HG03342 (cell line): ENCODE results near the gene NODAL.
"Not testable (repeated sequence)": the region's sequence is repeated elsewhere in the genome, so short reads cannot be mapped to it uniquely, and the experiment has no call there.

ENCODE experiments used
- ATAC-seq: cut with Tn5 transposase; IDR thresholded peaks from one replicate; pipeline ENCODE4 v1.9.1; 2021; ENCODE audit warnings: mild to moderate bottlenecking, moderate library complexity; ENCODE audit not compliant: unreplicated experiment

NODAL gene

GRCh38 chr10:70441161-70441894, at the start of gene NODAL:
NODAL (minus strand) TSS chr10:70441681; CDS start chr10:70441667, 14 bp downstream.
- ATAC-seq = no peak

GRCh38 chr10:70490142-70490541, 48.7 kb upstream of the NODAL start:
- no peak for ATAC-seq

DNA sequence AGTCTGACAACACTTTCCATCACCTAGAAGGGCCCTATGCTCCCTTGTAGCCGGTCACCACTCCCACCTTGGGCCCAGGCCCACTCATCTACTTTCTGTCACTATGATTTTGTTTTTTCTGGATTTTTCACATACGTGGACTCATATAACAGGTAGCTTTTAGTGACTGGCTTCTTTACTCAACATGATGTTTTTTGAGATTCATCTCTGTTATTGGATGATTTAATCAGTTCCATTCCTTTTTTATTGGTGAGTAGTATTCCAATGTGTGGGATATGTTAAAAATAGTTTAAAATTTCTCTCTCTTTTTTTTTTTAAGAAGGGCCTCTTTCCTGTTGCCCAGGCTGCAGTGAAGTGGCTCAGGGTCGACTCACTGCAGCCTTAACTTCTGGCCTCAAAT, 46.3 kb upstream of the NODAL start:
- ATAC-seq = no peak

DNA sequence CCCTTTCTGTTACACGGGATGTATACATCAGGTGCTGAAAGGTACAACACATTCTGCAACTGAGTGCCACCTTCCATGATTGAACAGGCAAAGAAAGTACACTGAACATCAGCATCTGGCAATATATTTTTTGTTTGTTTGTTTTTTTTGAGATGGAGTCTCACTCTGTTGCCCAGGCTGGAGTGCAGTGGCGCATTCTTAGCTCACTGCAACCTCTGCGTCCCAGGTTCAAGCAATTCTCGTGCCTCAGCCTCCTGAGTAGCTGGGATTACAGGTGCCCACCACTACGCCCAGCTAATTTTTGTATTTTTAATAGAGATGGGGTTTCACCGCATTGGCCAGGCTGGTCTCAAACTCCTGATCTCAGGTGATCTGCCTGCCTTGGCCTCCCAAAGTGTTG, 42.4 kb upstream of the NODAL start:
- not testable (repeated sequence) for ATAC-seq

GRCh38 chr10:70482982-70483760, 41.7 kb upstream of the NODAL start:
- ATAC-seq = no peak

DNA sequence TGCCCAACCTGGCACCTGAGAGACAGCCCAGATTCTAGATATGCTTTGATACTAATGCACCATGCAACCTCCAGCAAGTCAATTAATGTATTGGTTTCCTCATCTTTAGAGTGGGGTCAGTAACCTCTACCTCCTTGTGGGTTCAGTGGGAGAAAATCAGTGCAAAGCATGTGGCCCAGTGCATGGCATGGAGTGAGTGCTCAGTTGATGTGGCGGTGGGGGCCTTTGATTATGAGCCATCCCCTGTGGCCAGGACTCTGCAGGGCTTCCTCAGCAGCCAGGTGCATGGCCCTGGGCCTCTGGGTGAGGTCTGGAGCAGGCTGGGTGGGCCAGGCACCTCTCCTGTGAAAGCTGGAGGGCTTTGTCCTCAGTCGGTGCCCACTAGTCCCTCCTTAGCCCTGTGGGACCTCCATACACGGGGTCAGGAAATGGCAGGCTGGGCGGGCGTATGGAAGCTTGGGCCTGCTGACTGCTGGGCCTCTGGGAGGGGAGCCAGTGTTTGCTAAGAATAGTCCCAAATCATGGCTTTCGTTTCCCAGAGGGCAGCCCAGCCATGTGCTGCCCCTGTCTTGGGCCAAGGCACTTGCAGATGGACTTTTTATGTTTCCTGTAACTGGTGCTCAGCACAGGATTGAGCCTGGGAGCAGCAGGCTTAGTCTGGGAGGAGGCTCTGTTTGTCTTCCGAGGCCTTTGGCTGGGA, 40.5 kb upstream of the NODAL start:
- no peak for ATAC-seq

GRCh38 chr10:70481105-70481504, 39.6 kb upstream of the NODAL start:
- ATAC-seq = no peak

- no peak for ATAC-seq
These were observed 38.9 kb upstream of the NODAL start for GRCh38 chr10:70480239-70480861.

DNA sequence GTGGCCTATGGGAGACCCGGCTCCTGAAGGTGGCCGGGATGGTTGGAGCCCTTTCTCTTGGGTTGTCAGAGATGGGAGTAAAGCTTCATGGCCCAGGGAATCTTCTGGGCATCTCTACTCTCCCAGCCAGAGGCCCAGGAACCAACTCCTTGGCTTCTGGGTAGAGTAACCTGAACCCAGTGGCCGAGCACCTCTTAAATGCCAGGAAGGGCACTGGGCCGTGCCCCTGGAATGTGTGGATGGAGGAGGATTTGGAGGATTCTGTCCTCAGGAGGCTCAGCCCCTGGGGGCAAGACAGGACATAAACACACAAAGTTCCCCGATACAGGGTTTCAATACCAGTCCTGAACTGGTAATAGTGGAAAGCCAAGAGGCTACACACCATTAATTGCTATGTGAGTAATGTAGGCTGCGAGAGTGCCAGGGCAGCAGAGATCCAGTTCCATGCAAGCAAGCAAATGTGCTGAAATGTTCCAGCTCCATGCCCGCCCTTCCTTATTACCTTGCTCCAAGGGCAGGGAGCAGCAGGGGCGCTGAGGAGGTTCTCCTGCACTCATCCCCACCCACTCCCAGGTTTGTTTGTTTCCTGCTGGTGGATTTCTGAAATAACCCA, 38.3 kb upstream of the NODAL start:
- ATAC-seq = no peak

DNA sequence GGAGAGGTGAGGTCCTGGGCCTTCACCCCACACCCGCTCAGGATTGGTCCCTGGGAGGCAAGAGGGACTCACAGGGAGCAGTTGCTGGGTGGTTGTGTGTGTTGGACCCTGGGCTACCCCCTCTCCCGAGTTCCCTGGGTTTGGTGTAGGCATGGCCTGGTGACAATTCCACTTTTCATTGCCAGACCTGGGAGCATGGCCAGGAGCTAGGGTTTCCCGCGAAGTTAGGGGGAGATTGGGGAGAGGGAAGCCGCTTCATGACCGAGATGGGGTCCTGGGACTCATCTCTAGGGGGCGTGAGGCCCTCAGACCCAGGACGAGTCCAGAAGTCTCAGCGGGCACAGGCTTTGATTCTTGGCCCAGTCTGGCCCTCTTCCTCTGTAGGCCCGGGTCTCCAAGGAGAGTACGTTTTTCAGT, 37.7 kb upstream of the NODAL start:
- no peak for ATAC-seq

GRCh38 chr10:70478191-70479164, 37.0 kb upstream of the NODAL start, which contains the start of gene PALD1:
PALD1 (plus strand) TSS chr10:70478767; CDS start chr10:70525952, 47,185 bp downstream.
- ATAC-seq = no peak

- ATAC-seq = no peak
These were observed 36.2 kb upstream of the NODAL start for GRCh38 chr10:70477661-70478162.

DNA sequence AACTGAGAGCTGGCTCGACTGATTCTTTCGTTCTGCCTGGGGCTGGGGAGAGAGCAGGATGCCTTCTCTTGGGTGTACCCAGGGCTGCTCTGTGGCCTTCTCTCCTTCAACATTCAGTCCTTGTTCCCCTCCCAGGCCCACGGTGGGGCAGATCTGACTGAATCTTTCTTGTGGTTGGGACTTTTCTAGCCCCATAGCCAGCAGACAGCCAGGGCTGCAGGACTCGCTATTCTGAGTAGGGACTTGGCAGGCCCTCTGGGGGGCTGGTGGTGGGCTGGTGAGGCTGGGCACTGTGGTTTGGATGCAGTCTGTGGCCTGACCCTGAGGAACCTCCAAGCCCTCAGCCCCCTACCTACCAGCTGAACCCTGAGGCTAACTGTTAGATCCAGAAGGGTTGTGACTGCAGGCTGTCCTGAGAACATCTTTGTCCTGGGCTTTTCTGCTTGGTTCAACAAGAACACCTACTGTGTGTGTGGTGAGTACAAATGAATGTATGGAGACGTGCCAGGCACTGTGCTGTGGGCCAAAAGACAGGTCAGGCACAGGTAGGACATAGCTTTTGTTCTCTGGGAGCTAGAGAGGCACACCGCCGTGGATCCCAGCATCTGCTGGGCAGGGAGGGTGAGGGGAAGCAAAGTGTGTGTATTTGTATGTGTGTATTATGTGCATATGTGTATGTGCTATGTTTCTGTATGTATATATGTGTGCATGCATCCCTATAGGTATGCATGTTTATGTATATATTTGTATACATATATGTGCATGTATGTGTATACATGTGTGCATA, 35.0 kb upstream of the NODAL start:
- no peak for ATAC-seq

DNA sequence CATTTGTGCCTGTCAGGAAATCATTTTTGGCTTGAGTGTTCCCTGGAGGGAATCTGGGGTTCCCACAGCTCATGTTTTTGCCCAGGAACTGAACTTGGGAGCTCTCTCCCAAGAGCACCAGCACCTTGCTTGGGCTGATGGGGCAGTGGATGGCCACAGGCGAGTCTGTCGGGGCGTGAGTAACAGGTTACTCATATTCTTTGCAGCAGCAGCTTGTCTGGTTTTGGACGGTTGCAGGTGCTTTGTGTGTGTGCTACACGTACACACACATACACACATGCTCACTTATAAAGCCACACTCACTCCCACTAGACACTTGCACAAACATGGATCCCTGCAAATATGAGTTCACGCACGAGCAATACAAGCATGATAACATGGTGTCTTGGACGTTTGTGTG, 34.2 kb upstream of the NODAL start:
- no peak for ATAC-seq

GRCh38 chr10:70474780-70475179, 33.3 kb upstream of the NODAL start:
- no peak for ATAC-seq

DNA sequence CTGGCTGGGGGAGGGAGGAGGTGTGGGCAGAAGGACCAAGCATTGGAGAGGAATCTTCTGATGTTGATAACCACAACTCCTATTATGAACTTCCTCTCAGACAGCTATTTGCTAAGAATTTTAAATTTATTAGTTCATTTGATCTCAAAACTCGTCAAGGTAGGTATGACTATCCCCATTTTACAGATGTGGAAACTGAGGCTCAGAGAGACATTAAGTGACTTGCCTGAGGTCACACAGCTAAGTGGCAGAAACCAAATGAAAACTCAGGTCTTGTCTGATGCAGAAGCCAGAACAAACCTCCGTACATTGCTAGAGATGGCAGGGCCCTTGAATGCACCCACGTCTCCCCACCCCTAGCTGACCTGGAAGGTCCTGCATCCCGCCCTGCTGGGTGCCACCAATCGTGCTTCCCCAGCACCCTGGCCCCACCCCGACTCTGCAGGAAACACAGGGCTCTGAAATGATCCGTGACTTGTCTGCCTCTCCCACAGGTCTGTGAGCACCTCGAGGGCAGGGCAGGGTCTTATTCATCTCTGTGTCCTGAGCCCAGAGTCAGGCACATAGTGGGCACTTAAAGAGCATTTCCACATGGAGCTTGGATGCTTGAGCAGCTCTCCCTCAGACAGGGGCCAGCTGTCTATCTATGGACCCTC, 31.4 kb upstream of the NODAL start:
- ATAC-seq = no peak

DNA sequence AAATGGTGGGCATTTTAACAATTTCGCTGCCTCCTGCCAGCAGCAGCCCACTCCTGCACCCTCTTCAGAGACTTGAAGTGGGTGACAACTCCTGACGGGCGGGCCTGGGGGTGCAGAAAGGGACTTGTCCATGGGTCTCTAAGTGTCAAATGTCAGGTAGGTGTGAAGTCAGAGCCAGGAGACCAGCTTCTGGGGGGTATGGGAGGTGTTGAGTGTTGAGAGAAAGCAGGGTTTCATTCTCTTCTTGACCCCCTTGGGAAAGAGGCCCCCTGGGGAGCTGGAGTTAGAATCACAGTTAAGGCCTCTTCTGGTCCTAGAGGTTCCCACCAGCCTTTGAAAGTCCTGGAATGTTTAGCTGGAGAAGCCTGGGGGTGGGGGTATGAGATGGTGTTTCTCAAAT, 25.5 kb upstream of the NODAL start:
- no peak for ATAC-seq

DNA sequence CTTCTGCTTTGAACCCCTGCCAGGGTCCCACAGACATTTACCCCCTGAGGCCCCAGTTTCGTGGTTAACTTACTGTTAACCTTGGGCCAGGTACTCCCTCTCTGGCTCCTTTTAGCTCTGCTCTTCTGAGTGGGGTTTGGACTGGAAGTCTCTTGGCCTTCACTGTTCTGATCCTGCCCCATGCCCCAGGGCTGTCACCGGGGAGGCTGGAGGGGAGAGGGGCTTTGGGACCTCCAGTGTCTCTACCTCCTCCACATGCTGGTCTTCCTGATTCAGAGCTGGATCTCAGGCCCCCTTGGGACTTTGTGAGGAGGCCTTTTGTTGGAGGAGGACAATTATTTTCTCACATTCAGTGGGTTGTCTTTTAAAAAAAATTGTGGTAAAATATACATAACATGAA, 24.4 kb upstream of the NODAL start:
- no peak for ATAC-seq
